Central memory CD8-positive, alpha-beta T cell (primary cell): ENCODE data around the gene ADSS1.
"Not testable (repeated sequence)": the region's sequence is repeated elsewhere in the genome, so short reads cannot be mapped to it uniquely, and the experiment has no call there.

Experiments
- ATAC-seq: fragments of 150-1000 bp; cut with Tn5 transposase; replicated peaks from 2 replicates; pipeline ENCODE4 v1.10.0; 2022; ENCODE audit warnings: mild to moderate bottlenecking, moderate FRiP score, moderate number of reproducible peaks; ENCODE audit not compliant: poor library complexity, severe bottlenecking; ENCODE audit errors: extremely low read depth
- DNase-seq, 2 donors: peaks; one replicate each; pipeline ENCODE4 v3.0.0; 2021; ENCODE audit warnings: low spot score in 2 of 2
- H3K27ac Mint-ChIP-seq: one replicate; pipeline ENCODE4 v1.8.0; 2022; ENCODE audit warnings: low read depth, mild to moderate bottlenecking, moderate library complexity, mixed read lengths
- H3K27me3 Mint-ChIP-seq: one replicate; pipeline ENCODE4 v1.8.0; 2022; ENCODE audit warnings: mixed read lengths
- H3K36me3 Mint-ChIP-seq: one replicate; pipeline ENCODE4 v1.8.0; 2022; ENCODE audit warnings: mild to moderate bottlenecking, moderate library complexity, mixed read lengths; ENCODE audit not compliant: insufficient read depth
- H3K4me1 Mint-ChIP-seq: one replicate; pipeline ENCODE4 v1.8.0; 2022; ENCODE audit warnings: mixed read lengths
- H3K4me3 Mint-ChIP-seq: one replicate; pipeline ENCODE4 v1.8.0; 2022; ENCODE audit warnings: mild to moderate bottlenecking, moderate library complexity, mixed read lengths
- H3K9me3 Mint-ChIP-seq: one replicate; pipeline ENCODE4 v1.8.0; 2022; ENCODE audit warnings: mixed read lengths

Gene ADSS1

GRCh38 chr14:104750056-104750752 lies 26.2 kb downstream of the ADSS1 start:
- DNase-seq (no peak), ATAC-seq (no peak)
- Mint-ChIP-seq H3K4me3 (no peak overlapping the region), H3K27me3 (no peaks in the 10 kb centered on the region), H3K36me3 (peaks cover 12% of the 10 kb centered on the region), H3K4me1 (peaks cover 22% of the 10 kb centered on the region), H3K9me3 (no peaks in the 10 kb centered on the region), H3K27ac (no peak overlapping the region)

- Mint-ChIP-seq H3K4me1 (peaks cover 24% of the 10 kb centered on the region), H3K36me3 (peaks cover 12% of the 10 kb centered on the region)
- not testable (repeated sequence) for H3K27ac Mint-ChIP-seq, DNase-seq, H3K27me3 Mint-ChIP-seq, H3K9me3 Mint-ChIP-seq, H3K4me3 Mint-ChIP-seq, ATAC-seq
Measured at GRCh38 chr14:104750753-104751057, 26.7 kb downstream of the ADSS1 start.

- Mint-ChIP-seq H3K4me3 (peak overlapping the region; percentile 89), H3K27ac (no peak overlapping the region), H3K4me1 (peaks cover 28% of the 10 kb centered on the region), H3K27me3 (no peaks in the 10 kb centered on the region), H3K9me3 (no peaks in the 10 kb centered on the region), H3K36me3 (peaks cover 16% of the 10 kb centered on the region)
- DNase-seq: peak in 1 of 2 donors; percentile 23
- ATAC-seq: no peak
Measured at GRCh38 chr14:104751539-104752422, 27.8 kb downstream of the ADSS1 start.

GRCh38 chr14:104752423-104752734 lies 28.4 kb downstream of the ADSS1 start:
- Mint-ChIP-seq H3K9me3 (no peaks in the 10 kb centered on the region), H3K36me3 (peaks cover 20% of the 10 kb centered on the region), H3K27ac (peak overlapping the region; percentile 89), H3K4me1 (peaks cover 28% of the 10 kb centered on the region), H3K27me3 (no peaks in the 10 kb centered on the region), H3K4me3 (peak overlapping the region; percentile 89)
- peak in 1 of 2 donors; percentile 99 for DNase-seq
- ATAC-seq: peak; percentile 90

- Mint-ChIP-seq H3K27me3 (no peaks in the 10 kb centered on the region), H3K4me1 (peaks cover 28% of the 10 kb centered on the region), H3K27ac (peak within 1 kb of the TSS; percentile 89), H3K9me3 (no peaks in the 10 kb centered on the region), H3K4me3 (peak within 1 kb of the TSS; percentile 89), H3K36me3 (peaks cover 22% of the 10 kb centered on the region)
- DNase-seq (peak; percentile 95 to 98), ATAC-seq (peak; percentile 90)
Measured at GRCh38 chr14:104752735-104753527, 28.9 kb downstream of the ADSS1 start, which contains the start of gene SIVA1. Gene SIVA1, plus strand, starts transcription at chr14:104753147. Its CDS starts 55 bp downstream, at chr14:104753202.

- H3K9me3 Mint-ChIP-seq: no peaks in the 10 kb centered on the region
- peaks cover 27% of the 10 kb centered on the region for H3K36me3 Mint-ChIP-seq
- peaks cover 28% of the 10 kb centered on the region for H3K4me1 Mint-ChIP-seq
- DNase-seq: no peak
- no peak for ATAC-seq
- H3K27ac Mint-ChIP-seq: peak overlapping the region; percentile 89
- H3K4me3 Mint-ChIP-seq: peak overlapping the region; percentile 89
- no peaks in the 10 kb centered on the region for H3K27me3 Mint-ChIP-seq
Measured at GRCh38 chr14:104753528-104754212, 29.6 kb downstream of the ADSS1 start.

GRCh38 chr14:104754213-104754851 lies 30.3 kb downstream of the ADSS1 start:
- no peaks in the 10 kb centered on the region for H3K27me3 Mint-ChIP-seq
- peak overlapping the region; percentile 89 for H3K4me3 Mint-ChIP-seq
- H3K36me3 Mint-ChIP-seq: peaks cover 30% of the 10 kb centered on the region
- no peak for ATAC-seq
- H3K9me3 Mint-ChIP-seq: no peaks in the 10 kb centered on the region
- peaks cover 28% of the 10 kb centered on the region for H3K4me1 Mint-ChIP-seq
- no peak for DNase-seq
- peak overlapping the region; percentile 89 for H3K27ac Mint-ChIP-seq

- Mint-ChIP-seq H3K4me3 (no peak overlapping the region), H3K36me3 (peaks cover 32% of the 10 kb centered on the region), H3K27me3 (no peaks in the 10 kb centered on the region), H3K27ac (peak overlapping the region; percentile 55), H3K9me3 (no peaks in the 10 kb centered on the region), H3K4me1 (peaks cover 30% of the 10 kb centered on the region)
- DNase-seq (no peak), ATAC-seq (no peak)
Measured at GRCh38 chr14:104755621-104756020, 31.6 kb downstream of the ADSS1 start.

GRCh38 chr14:104756477-104757237 lies 32.6 kb downstream of the ADSS1 start:
- Mint-ChIP-seq H3K27ac (no peak overlapping the region), H3K9me3 (no peaks in the 10 kb centered on the region), H3K27me3 (no peaks in the 10 kb centered on the region), H3K4me1 (peaks cover 37% of the 10 kb centered on the region), H3K4me3 (no peak overlapping the region), H3K36me3 (peaks cover 32% of the 10 kb centered on the region)
- ATAC-seq (no peak), DNase-seq (no peak)

- H3K36me3 Mint-ChIP-seq: peaks cover 32% of the 10 kb centered on the region
- H3K4me1 Mint-ChIP-seq: peaks cover 37% of the 10 kb centered on the region
- ATAC-seq (no peak), DNase-seq (no peak)
- no peak overlapping the region for H3K27ac Mint-ChIP-seq
- no peak overlapping the region for H3K4me3 Mint-ChIP-seq
- no peaks in the 10 kb centered on the region for H3K27me3 Mint-ChIP-seq
- H3K9me3 Mint-ChIP-seq: no peaks in the 10 kb centered on the region
Measured at GRCh38 chr14:104757238-104757585, 33.2 kb downstream of the ADSS1 start.

GRCh38 chr14:104757681-104758392 lies 33.8 kb downstream of the ADSS1 start:
- H3K36me3 Mint-ChIP-seq: peaks cover 31% of the 10 kb centered on the region
- H3K27me3 Mint-ChIP-seq: no peaks in the 10 kb centered on the region
- no peaks in the 10 kb centered on the region for H3K9me3 Mint-ChIP-seq
- H3K4me1 Mint-ChIP-seq: peaks cover 37% of the 10 kb centered on the region
- ATAC-seq (no peak), DNase-seq (no peak)
- H3K27ac Mint-ChIP-seq: peak overlapping the region; percentile 61
- H3K4me3 Mint-ChIP-seq: no peak overlapping the region
